ENCODE data around the gene GOLIM4.

GRCh38 chr3:168085491-168086119 lies 10.1 kb downstream of the GOLIM4 start:
- TF ChIP-seq, protein P1, sequence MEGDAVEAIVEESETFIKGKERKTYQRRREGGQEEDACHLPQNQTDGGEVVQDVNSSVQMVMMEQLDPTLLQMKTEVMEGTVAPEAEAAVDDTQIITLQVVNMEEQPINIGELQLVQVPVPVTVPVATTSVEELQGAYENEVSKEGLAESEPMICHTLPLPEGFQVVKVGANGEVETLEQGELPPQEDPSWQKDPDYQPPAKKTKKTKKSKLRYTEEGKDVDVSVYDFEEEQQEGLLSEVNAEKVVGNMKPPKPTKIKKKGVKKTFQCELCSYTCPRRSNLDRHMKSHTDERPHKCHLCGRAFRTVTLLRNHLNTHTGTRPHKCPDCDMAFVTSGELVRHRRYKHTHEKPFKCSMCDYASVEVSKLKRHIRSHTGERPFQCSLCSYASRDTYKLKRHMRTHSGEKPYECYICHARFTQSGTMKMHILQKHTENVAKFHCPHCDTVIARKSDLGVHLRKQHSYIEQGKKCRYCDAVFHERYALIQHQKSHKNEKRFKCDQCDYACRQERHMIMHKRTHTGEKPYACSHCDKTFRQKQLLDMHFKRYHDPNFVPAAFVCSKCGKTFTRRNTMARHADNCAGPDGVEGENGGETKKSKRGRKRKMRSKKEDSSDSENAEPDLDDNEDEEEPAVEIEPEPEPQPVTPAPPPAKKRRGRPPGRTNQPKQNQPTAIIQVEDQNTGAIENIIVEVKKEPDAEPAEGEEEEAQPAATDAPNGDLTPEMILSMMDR (IDR thresholded peaks at IDR 0.05): no peak
- no peak for TF ChIP-seq POLR2A (IDR thresholded peaks at IDR 0.05)
